ENCODE measurements around the gene PLEKHA5. TPM values are rescaled to one million over a fixed set of nuclear protein-coding genes. Genes with fewer than 3 reads are reported as not detected.
"Not testable (repeated sequence)": the region's sequence is repeated elsewhere in the genome, so short reads cannot be mapped to it uniquely, and the experiment has no call there.

Gene PLEKHA5
- total RNA-seq, 1 donor from 2014 or later, result 11.7 TPM

- DNase-seq (ENCODE audit: extremely low read depth, low read depth, low spot score), result no peak
These were observed 132.2 kb downstream of the PLEKHA5 start for GRCh38 chr12:19261773-19262172.

- DNase-seq (ENCODE audit: extremely low read depth, low read depth, low spot score), result no peak
These were observed 134.1 kb downstream of the PLEKHA5 start for GRCh38 chr12:19263672-19264071.

- peak; percentile 97 for DNase-seq (ENCODE audit: extremely low read depth, low read depth, low spot score)
These were observed 144.2 kb downstream of the PLEKHA5 start for GRCh38 chr12:19273482-19274330.

GRCh38 chr12:19276767-19277166 lies 147.2 kb downstream of the PLEKHA5 start:
- no peak for DNase-seq (ENCODE audit: extremely low read depth, low read depth, low spot score)

- no peak for DNase-seq (ENCODE audit: extremely low read depth, low read depth, low spot score)
These were observed 148.2 kb downstream of the PLEKHA5 start for GRCh38 chr12:19277711-19278110.

- no peak for DNase-seq (ENCODE audit: extremely low read depth, low read depth, low spot score)
These were observed 148.9 kb downstream of the PLEKHA5 start for GRCh38 chr12:19278407-19278806.

- DNase-seq (ENCODE audit: extremely low read depth, low read depth, low spot score), result no peak
These were observed 152.7 kb downstream of the PLEKHA5 start for GRCh38 chr12:19282133-19282699.

- DNase-seq (ENCODE audit: extremely low read depth, low read depth, low spot score), result no peak
These were observed 155.1 kb downstream of the PLEKHA5 start for GRCh38 chr12:19284658-19285057.

- DNase-seq (ENCODE audit: extremely low read depth, low read depth, low spot score), result no peak
These were observed 156.4 kb downstream of the PLEKHA5 start for GRCh38 chr12:19285793-19286448.

GRCh38 chr12:19287302-19287701 lies 157.8 kb downstream of the PLEKHA5 start:
- DNase-seq (ENCODE audit: extremely low read depth, low read depth, low spot score), result no peak

- DNase-seq (ENCODE audit: extremely low read depth, low read depth, low spot score), result no peak
These were observed 158.6 kb downstream of the PLEKHA5 start for GRCh38 chr12:19288161-19288560.

- DNase-seq (ENCODE audit: extremely low read depth, low read depth, low spot score), result no peak
These were observed 159.2 kb downstream of the PLEKHA5 start for GRCh38 chr12:19288603-19289244.

GRCh38 chr12:19298836-19299605 lies 169.5 kb downstream of the PLEKHA5 start:
- no peak for DNase-seq (ENCODE audit: extremely low read depth, low read depth, low spot score)

GRCh38 chr12:19299765-19300164 lies 170.2 kb downstream of the PLEKHA5 start:
- no peak for DNase-seq (ENCODE audit: extremely low read depth, low read depth, low spot score)

GRCh38 chr12:19301223-19301622 lies 171.7 kb downstream of the PLEKHA5 start:
- DNase-seq (ENCODE audit: extremely low read depth, low read depth, low spot score), result no peak

GRCh38 chr12:19301688-19302087 lies 172.2 kb downstream of the PLEKHA5 start:
- no peak for DNase-seq (ENCODE audit: extremely low read depth, low read depth, low spot score)

- no peak for DNase-seq (ENCODE audit: extremely low read depth, low read depth, low spot score)
These were observed 172.6 kb downstream of the PLEKHA5 start for GRCh38 chr12:19302100-19302640.

GRCh38 chr12:19303496-19303895 lies 174.0 kb downstream of the PLEKHA5 start:
- no peak for DNase-seq (ENCODE audit: extremely low read depth, low read depth, low spot score)

- no peak for DNase-seq (ENCODE audit: extremely low read depth, low read depth, low spot score)
These were observed 174.7 kb downstream of the PLEKHA5 start for GRCh38 chr12:19304149-19304750.

- not testable (repeated sequence) for DNase-seq (ENCODE audit: extremely low read depth, low read depth, low spot score)
These were observed 176.1 kb downstream of the PLEKHA5 start for GRCh38 chr12:19305621-19306020.

All from glomerular endothelial cell (primary cell).